HCEC 1CT (cell line): ENCODE measurements around the gene SPTLC3.

Experiments
- DNase-seq: peaks from one replicate; pipeline ENCODE4 v3.0.0-alpha.2; 2017

SPTLC3 gene

GRCh38 chr20:12987261-12987660, 21.5 kb upstream of the SPTLC3 start:
- DNase-seq: no peak

GRCh38 chr20:12989586-12990115, 19.1 kb upstream of the SPTLC3 start:
- no peak for DNase-seq

GRCh38 chr20:12997128-12997655, 11.6 kb upstream of the SPTLC3 start:
- no peak for DNase-seq

DNA sequence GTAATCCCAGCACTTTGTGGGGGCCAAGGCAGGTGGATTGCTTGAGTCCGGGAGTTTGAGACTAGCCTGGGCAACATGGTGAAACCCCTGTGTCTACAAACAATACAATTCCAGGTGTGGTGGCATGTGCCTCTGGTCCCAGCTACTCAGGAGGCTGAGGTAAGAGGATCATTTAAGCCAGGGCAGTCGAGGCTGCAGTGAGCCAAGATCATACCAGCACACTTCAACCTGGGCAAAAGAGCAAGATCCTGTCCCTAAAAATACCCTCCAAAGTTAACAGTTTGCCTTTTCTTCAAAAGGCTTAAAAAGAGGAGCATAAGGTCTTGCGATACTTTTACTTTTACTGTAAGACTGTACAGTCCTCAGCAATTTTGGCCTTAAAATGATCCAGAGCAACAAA, 10.7 kb upstream of the SPTLC3 start:
- no peak for DNase-seq

GRCh38 chr20:12999201-12999600, 9.6 kb upstream of the SPTLC3 start:
- DNase-seq: no peak

DNA sequence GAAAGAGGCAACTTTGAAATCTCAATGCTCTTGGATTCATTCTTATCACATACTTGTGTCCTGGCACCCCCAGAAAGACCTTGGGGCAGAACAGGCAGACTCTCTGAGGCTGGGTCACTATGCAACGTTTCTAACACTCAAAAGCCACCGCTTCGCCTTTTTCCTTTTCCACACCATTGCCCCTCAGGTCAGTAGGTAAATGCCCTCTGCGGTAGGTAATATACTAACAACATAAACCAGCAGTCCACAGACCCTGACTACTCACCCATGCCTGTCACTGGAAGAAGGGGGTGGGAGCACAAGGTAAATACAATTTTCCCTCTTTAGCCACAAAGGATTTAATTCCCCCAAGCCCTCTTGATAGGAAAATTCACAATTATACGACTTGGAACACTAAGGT, 6.5 kb upstream of the SPTLC3 start:
- DNase-seq: no peak

DNA sequence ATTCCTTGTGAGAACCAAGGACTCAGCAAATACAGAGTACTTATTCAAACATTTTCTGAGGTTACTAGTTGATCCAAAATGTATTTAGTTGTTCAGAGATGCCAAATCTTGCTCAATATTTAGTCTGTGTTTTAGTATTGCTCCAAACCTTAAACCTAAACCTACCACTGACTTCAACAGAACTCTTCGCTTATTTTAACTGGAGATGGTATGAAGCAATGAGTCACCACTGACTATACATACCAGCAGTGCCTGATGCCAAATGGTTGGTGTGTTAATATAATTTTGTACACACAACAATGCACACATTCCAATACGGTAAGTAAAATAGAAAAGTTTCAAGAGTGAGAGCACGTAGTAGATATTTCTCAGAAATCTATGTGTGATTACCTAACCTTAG, 1.9 kb upstream of the SPTLC3 start:
- peak; percentile 86 for DNase-seq

DNA sequence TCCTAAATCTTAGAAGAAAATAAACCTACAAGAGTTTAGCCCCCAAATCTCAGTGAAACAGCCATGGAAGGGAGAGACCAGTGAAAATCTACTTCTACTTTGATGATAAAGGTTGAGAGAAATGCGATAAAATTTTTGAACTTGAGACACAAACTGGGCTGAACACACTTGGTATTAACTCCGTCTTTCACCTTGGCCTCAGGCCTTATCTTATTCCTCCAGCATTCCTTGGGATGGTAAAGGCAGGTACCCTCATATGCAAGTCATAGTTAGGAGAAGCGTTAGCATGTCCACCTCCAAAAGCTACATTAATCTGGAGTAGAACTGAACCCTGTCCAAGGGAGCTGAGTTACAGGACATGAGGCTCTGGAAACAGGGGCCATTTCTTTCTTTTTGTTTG, 1.2 kb upstream of the SPTLC3 start:
- DNase-seq: no peak

DNA sequence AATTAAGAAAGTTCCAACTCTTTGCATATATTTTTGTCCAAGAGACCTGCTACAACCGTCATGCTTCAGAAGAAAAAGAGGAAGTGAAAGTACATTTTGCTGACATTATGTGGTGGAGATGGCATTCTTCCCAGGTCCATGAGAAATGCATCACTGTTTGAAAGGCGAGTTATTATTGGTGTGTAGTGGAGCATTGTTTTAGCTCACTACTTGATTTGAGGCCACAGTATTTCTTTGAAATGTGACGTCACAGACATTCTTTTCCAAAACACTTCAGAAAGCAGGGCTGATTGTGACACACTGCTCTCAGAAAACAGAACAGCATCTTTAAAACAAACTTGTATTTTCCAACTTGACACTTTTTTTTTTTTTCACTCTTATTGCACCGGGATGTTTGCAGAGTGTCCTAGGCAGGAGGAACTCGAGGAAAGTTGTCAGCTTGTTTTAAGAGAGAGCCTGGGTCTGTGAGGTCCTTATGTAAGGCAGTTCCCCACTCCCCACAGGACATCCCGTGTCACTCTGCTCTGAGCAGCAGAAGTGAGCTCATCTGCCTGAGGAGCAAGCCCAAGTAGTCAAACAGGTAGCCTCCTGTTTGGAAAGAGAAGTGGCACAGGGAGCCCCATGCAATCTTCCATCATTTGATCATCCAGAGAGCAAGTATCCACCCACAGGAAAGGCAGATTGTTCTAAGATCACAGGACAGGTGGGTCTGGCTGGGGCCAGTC, 1.1 kb downstream of the SPTLC3 start:
- peak; percentile 93 for DNase-seq

DNA sequence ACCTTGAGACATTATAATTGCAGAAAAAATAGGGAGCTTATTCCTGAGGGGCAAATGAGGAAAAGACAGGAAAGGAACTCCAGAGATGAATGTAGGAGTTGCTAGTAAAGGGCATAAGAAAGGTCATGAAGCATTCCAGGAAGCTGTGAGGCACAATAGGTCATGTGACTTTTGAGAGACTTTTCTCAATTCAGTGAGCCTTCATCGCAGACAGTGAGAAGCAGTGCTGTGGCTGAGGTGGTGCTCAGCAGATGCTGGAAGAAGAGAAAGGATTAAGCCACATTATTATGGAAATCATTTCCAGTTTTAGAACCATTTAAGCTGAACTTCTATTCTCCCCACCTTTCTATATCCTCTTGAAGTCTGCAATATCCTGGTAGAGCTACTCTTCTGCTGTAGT, 4.1 kb downstream of the SPTLC3 start:
- DNase-seq: no peak

DNA sequence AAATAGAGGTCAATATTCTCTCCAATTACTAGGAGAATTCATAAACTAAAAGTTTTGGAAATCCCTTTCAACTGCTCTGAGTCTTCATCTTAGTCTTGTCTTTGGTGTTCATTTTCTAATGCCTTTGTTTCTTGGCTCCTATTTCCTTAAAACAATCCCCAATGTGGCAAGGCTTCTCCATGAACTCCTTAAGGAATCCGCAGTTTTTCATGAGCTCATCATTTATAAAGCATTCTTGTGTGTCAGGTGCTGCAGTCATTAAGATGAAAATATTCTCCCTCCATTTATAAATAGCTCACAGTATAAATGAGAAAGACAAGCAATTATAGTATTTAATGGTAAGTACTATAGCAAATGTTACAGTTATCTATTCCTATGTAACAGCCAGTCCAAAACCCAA, 4.6 kb downstream of the SPTLC3 start:
- no peak for DNase-seq

- peak; percentile 62 for DNase-seq
Observed at GRCh38 chr20:13017235-13017634, 8.5 kb downstream of the SPTLC3 start.

DNA sequence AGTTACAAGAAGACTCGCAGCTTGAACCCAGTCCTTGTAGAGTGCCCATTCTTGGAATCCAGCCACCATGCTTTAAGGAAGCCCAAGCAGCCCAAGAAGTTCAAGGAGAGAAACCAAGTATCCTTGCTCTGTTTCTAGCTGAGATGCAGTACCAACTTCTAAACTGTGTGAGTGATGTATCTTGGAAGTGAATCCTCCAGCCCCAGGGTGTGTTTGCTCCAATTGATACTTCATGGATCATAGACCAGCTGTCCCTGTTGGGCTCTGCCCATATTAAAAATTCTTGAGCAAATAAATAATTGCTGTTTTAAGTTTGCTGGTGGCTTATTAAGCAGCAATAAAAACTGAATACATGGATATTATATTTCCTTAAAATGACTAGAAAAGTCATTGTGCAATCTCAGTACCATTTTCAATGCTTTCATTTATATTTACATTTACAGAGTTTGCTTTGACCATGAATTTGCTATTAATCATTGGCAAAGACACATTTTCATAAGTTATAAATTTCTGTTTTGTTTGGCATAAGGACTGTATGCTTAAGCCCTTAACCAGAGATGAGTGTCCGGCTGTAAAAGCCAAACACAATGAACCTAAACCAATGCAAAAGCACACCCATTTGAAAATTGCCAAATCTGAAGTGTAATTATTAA, 9.2 kb downstream of the SPTLC3 start:
- DNase-seq: peak; percentile 16

DNA sequence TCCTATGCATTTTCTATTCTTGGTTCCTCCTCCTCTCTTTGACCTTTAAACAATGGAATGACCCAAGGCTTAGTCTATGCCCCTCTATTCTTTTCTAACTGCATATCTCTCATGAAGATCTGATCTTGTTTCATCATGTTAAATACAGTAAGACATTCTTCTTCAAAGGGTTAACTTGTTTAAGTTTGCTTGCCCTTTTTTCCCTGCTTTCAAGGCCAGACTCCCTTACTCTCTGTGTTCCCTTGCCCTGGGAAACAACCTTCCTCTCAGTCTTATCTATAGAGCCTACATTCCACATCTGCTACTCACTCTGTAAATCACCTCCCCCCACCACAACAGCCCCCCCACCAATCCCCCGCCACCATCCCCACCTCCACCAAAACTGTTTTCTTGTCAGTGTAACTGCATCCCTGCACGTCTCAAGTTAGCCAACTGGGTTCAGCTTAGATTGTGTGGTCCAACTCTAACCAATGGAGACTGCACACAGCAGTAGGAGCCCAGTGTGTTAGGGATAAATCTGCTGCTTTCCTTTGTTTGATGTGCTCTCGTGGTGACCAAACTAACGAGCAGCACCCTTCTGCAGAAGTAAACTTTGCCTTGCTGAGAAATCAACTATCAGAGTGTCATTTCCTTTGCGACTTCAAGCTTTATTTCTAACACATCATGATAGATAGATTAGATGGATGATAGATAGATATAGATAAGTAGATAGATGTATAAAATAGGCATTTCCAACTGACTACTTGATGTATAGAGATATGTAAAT, 12.6 kb downstream of the SPTLC3 start:
- no peak for DNase-seq

DNA sequence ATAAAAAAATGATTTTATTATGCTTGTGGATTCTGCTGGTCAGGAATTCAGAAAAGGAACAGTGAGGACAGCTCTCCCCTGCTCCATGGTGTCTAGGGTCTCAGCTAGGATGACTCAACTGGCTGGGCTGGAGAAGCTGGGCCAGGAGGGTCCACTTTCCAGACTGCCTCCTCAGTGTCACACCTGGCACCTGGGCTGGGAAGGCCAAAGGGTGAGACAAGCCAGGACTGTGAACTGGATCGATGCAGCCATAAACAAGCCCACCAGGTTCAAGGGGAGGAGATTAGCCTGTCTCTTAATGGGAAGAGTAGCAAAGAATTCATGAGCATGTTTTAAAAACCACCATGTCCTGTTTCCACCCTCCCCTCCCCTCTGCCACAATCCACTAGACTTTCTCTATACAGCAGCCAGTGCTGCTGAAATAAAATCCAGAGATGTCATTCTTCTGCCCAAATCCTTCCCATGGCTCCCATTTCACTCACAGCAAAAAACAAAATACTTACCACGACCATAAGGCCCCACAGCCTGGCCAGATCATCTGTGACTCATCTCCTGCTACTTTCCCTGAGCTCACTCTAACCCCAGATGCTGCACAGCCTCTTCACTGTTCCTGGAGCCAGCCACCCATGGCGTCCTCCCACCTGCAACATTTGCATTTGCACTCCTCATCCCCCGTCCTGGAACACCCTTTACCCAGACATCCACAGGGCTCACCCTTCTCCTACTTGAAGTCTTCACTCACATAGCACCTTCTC, 13.8 kb downstream of the SPTLC3 start:
- peak; percentile 86 for DNase-seq

DNA sequence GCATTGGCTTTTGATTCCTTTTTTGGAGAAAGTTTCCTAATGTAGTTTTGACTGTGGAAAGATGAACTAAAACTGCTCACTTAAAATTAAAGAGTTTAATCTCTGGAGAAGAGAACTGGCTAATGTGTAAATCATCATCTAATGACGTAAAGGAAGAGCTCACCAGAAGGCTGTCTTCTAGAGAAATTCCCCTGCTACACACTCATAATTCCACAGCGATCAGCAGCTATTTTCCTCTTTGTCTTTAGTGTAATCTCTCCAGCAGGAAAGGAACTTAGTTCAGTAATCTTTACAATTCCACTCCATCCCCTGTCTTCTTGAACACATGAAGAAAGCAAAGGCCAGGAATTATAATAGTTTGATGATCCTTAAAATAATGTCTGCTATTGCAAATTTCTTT, 15.8 kb downstream of the SPTLC3 start:
- no peak for DNase-seq

- no peak for DNase-seq
Observed at GRCh38 chr20:13025181-13025580, 16.4 kb downstream of the SPTLC3 start.

DNA sequence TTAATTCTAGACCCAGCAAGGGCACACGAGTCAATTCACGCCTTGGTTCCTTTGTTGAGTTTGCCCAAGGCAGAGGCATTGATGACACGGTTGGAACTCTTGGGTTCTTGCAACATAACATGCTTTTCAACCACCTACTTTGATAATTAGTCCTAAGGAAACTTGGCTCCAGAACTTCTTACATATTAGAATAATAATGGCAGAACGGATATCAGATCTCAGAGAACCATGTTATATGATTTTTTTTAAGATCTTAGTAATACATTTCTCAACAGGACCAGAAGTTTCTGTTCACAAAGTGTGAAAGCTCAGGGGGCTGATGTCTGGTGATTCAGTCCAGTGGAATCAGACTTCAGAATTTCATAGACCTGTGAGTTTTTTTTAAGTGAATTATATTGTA, 19.2 kb downstream of the SPTLC3 start:
- DNase-seq: peak; percentile 26

DNA sequence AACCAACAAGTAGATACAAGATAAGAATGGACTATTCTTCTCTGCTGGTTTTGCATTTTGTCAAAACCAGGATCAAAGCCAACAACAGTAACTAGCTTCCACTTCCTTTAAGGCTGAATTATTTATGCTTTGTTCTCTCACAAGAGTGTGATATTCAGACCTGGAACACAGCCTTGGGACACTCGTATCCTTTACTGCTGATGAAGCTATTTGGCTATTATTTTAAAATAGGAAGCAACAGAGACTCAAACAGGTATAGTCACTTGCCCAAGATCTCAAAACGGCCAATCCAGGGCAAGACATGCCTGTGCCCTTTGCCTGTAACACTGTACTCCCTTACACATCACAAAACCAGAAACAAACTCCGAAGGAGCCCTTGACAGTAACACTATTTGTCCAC, 19.9 kb downstream of the SPTLC3 start:
- no peak for DNase-seq

DNA sequence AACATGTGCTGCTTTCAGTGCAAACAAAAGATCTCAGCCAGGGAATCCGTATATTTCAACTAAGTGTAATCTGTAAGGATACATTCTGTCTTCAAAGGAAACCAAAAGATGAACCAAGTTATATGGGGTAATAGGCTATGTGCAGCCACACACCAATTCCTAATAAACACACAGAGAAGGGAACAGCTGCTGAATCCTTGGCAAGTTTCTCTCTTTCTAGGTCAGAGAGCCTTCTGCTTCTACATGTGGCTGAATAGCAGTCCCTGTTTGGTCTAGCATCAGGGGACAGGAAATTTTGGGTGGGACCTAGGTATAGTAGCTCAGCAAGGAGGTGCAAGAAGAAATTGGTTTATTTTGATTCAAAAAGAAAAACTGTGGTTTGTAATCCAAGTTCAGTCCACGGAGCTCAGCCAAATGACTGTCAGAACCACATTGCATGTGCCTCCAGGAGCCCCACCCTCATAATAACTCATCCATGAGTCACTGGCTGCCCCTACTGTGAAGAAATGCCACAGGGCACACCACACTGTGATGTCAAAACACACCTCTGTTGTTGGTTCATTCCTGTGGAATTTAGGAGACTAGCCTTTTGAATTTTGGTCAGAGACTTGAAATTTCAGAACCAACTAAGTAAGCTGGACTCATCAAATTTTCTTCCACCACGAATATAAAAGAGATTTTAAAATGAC, 21.1 kb downstream of the SPTLC3 start:
- peak; percentile 95 for DNase-seq

GRCh38 chr20:13031751-13032150, 23.0 kb downstream of the SPTLC3 start:
- DNase-seq: no peak

GRCh38 chr20:13034115-13034514, 25.3 kb downstream of the SPTLC3 start:
- DNase-seq: peak; percentile 31
